Heart right ventricle (tissue), 16 donors: ENCODE results near the gene FGF21. TPM values are rescaled to one million over a fixed set of nuclear protein-coding genes. Genes with fewer than 3 reads are reported as not detected.

Source experiments
- ATAC-seq, 8 donors: fragments of 200-7000 bp; cut with Tn5 transposase; one replicate each; pipeline ENCODE4 v1.9.1; 2020; ENCODE audit warnings: mild to moderate bottlenecking in 8 of 8, moderate library complexity in 8 of 8, moderate number of reproducible peaks in 1 of 8
- DNase-seq, 2 donors: peaks; one replicate each; pipeline ENCODE4 v3.0.0-alpha.2; 2020
- H3K27ac ChIP-seq, 10 donors: fragments of 200-600 bp; sonication (generic) in 2 of 10; one replicate each; pipeline versions ENCODE4 v1.5.0 to v1.8.0; 2020 to 2022; ENCODE audit warnings: mild to moderate bottlenecking in 3 of 10
- H3K27me3 ChIP-seq, 7 donors: fragments of 200-600 bp; one replicate each; pipeline ENCODE4 v1.8.0; 2021 to 2022; ENCODE audit warnings: mild to moderate bottlenecking in 2 of 7
- H3K36me3 ChIP-seq, 9 donors: fragments of 200-600 bp; sonication (generic) in 1 of 9; one replicate each; pipeline versions ENCODE4 v1.5.0 to v1.8.0; 2020 to 2022; ENCODE audit warnings: mild to moderate bottlenecking in 2 of 9
- H3K4me1 ChIP-seq, 9 donors: fragments of 200-600 bp; sonication (generic) in 1 of 9; one replicate each; pipeline versions ENCODE4 v1.5.0 to v1.8.0; 2020 to 2022; ENCODE audit warnings: mild to moderate bottlenecking in 4 of 9
- H3K4me3 ChIP-seq, 10 donors: fragments of 200-600 bp; sonication (generic) in 2 of 10; one replicate each; pipeline versions ENCODE4 v1.5.0 to v1.8.0; 2020 to 2022; ENCODE audit warnings: mild to moderate bottlenecking in 7 of 10, moderate library complexity in 2 of 10
- H3K9me3 ChIP-seq, 11 donors: fragments of 200-600 bp in 10 of 11; sonication (generic) in 2 of 11; one replicate each; pipeline versions ENCODE4 v1.5.0 to v1.8.0; 2013 to 2022; ENCODE audit warnings: mild to moderate bottlenecking in 2 of 11, control low read depth in 1 of 11, moderate library complexity in 1 of 11
- WGBS, 2 donors: extraction: QIAGEN DNeasy Blood & Tissue Kit; methylation state at CpG; one replicate each; pipeline ENCODE4 v1.1.7; 2013; ENCODE audit warnings: inconsistent platforms in 1 of 2; 5-methylcytosine and 5-hydroxymethylcytosine counted together
- intact Hi-C, 10 donors: fragments of 100-400 bp; cut with DNase I; formaldehyde crosslinking; loops; one replicate each; pipeline versions ENCODE4 v1.11.1 to v1.14.2; 2022
- polyA plus RNA-seq, 2 donors: library from polyadenylated mRNA; stranded (reverse); fragments of 200-250 nt; gene quantifications; one replicate each; pipeline ENCODE4 v1.2.3, GENCODE V29; 2013
- total RNA-seq, 10 donors: library from RNA; stranded (reverse); fragmentation: NEBNext Ultra II Directional in 3 of 10; extraction: Animal tissue kit (Norgen Biotek cat#: 25700) in 3 of 10; gene quantifications; one replicate each; pipeline versions ENCODE4 v1.2.1 to v1.2.4, GENCODE V29; 2021 to 2023
- TF ChIP-seq, protein P1 (sequence below), 9 donors: fragments of 200-600 bp; sonication (generic) in 2 of 9; IDR thresholded peaks; one replicate each; pipeline versions ENCODE4 v1.5.0 to v1.8.0; 2021 to 2022; ENCODE audit warnings: antibody characterized with exemption in 9 of 9, mild to moderate bottlenecking in 5 of 9, moderate library complexity in 1 of 9
- donor health status: Arrhythmogenic right ventricular cardiomyopathy.
- donor health status: ischemic (EF 13 %, LVEDD 7.1; RV severe dilation, severe dysfunction).
- donor health status: healthy with polysubstance abuse.
- donor health status: DM: no; HTN: yes; CAD: no.
- donor health status: DM: no; HTN: no; CAD: no.
- donor health status: ischemic (EF 25% LVEDD 6.9; RV normal size, moderate dysfunction).
- donor health status: ischemic (EF 25% LVEDD 5.7; RV mildly dilated, moderate dysfunction).
- donor health status: healthy.
- donor health status: DM: yes; HTN: yes; CAD: no.
- donor health status: Ischemic cardiomyopathy.
- donor health status: ischemic (EF 35%, LVEDD 5.7; RV mildly dilated, moderate dysfunction).
- donor health status: nonischemic (EF 11% LVEDD 7.7; RV severe dilation, severe dysfunction).
- donor health status: DM: yes; HTN: yes; CAD: no.
- donor health status: PGD.
- donor health status: ischemic (EF 29% LVEDD 5.4; RV normal size, mild dysfunction).
- donor health status: nonischemic (EF 23%, LVEDD 6.1; RV moderate dilation, normal function).

Gene FGF21
- total and polyA plus RNA-seq, 12 donors = not detected

DNA sequence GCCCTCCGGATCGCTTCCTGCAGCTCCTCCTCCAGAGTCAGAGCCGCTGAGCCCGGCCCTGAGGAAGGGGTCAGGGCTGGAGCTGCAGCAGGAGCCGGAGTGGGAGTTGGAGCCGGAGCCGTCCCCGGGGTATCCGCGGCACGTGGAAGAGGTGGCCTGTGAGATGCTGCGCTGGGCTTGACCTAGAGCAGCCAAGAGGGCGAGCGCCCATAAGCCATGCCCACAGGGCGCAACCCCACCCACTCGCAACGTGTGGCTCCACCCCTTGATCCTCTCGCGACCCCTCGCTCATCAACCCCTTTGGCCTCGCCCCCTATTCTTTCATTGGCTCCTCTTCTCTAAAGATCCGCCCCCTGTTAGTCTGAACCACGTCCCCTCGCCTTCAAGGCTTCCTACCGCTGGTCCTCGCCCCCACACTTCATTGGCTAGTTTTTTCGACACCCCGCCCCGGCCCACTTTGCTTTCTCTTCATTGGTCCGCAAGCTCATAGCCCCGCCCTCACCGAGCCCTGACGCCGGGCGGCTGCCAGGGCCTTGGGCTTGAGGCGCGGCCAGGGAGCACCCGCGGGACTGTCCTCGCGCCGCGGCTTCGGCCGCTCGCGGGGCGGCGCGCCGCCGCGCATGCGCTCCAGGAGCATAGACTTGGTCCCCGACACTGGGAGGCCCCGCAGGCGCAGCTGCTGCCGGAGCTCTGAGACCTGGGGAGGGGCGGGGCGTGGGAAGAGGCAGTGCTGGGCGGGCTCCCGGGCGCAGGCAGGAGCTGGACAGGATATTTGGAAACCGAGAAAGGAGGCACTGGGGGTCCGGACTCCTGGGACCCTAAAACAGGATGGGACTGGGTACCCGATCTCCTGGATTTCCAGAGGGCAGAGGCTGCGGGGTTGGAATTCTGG, 41.2 kb upstream of the FGF21 start:
- Histone ChIP-seq H3K36me3 (no peaks in the 10 kb centered on the region), H3K9me3 (peaks cover 0 to 10% (median 0%) of the 10 kb centered on the region in 11 donors), H3K4me1 (peaks cover 15 to 59% (median 44%) of the 10 kb centered on the region in 9 donors), H3K27ac (peak overlapping the region; percentile 19 to 94 (median 87)), H3K4me3 (peak overlapping the region; percentile 47 to 86 (median 70)), H3K27me3 (no peaks in the 10 kb centered on the region)
- ATAC-seq = peak; percentile 90 to 94 (median 92)
- TF ChIP-seq, protein P1, sequence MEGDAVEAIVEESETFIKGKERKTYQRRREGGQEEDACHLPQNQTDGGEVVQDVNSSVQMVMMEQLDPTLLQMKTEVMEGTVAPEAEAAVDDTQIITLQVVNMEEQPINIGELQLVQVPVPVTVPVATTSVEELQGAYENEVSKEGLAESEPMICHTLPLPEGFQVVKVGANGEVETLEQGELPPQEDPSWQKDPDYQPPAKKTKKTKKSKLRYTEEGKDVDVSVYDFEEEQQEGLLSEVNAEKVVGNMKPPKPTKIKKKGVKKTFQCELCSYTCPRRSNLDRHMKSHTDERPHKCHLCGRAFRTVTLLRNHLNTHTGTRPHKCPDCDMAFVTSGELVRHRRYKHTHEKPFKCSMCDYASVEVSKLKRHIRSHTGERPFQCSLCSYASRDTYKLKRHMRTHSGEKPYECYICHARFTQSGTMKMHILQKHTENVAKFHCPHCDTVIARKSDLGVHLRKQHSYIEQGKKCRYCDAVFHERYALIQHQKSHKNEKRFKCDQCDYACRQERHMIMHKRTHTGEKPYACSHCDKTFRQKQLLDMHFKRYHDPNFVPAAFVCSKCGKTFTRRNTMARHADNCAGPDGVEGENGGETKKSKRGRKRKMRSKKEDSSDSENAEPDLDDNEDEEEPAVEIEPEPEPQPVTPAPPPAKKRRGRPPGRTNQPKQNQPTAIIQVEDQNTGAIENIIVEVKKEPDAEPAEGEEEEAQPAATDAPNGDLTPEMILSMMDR (IDR thresholded peaks at IDR 0.05) = peak in 2 of 9 donors; percentile 15 to 20
- intact Hi-C loops = loop anchor here in 6 of 10 donors (2.0 to 5.0 kb wide), 2 partner anchors 37 to 39 kb away; no protein-coding TSS in a partner anchor
- peak; percentile 99 for DNase-seq
- 1% methylated on average over 67 of the region's 67 CpGs for WGBS, 2 donors

DNA sequence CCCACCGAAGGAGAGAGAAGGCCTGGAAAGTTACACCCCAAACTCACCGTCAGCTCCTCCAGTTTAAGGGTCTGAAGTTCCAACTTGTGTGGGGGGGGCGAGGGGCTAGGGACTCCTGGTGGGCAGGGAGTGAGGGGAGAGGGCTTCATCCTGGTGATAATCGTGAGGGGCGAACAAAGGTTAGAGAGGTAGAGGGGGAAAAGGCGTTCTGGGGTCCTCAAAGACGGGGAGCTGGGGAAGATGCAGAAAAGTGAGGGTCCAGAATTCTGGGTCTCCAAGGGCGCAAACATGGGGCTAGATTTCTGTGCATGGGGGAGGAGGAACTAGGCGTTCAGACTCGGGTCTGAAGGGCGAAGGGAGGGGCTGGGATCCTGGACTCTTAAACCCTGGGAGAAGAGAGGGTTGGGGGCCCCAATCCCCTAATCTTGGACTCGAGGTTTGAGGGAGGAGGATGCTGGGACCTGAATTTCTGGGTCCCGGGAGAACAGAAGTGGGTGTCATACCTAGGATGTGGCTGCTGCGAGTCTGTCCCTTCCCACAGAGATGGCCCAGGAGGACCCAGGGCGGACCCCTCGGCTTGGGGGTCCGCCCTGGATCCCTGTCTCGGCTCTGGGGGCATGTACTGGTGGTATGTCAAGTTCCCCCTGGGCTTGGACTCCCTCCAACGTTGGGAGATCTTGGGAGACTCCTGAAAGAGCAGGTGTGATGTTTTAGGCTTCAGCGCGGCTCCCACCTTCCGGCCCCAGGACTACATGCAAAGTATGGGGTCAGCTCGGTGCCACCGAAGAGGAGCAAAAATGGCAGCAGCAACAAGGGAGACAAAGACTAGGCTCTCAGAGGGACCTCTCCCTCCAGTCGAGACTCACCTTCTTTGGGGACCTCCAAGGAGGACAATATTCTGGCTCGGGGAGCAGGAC, 40.3 kb upstream of the FGF21 start:
- H3K4me3 ChIP-seq = peak overlapping the region; percentile 29 to 86 (median 64)
- peaks cover 0 to under 1% (median 0%) of the 10 kb centered on the region in 9 donors for H3K36me3 ChIP-seq
- TF ChIP-seq, protein P1 (IDR thresholded peaks at IDR 0.05) = no peak
- 56 to 63% methylated on average over 26 of the region's 26 CpGs for WGBS, 2 donors
- no peaks in the 10 kb centered on the region for H3K27me3 ChIP-seq
- peak overlapping the region; percentile 19 to 94 (median 87) for H3K27ac ChIP-seq
- DNase-seq = peak in 1 of 2 donors; percentile 32
- intact Hi-C loops = loop anchor here in 6 of 10 donors (2.0 to 5.0 kb wide), 2 partner anchors 38 to 40 kb away; no protein-coding TSS in a partner anchor
- H3K9me3 ChIP-seq = peaks cover 0 to 10% (median 0%) of the 10 kb centered on the region in 11 donors
- ATAC-seq = no peak
- H3K4me1 ChIP-seq = peaks cover 23 to 68% (median 53%) of the 10 kb centered on the region in 9 donors

DNA sequence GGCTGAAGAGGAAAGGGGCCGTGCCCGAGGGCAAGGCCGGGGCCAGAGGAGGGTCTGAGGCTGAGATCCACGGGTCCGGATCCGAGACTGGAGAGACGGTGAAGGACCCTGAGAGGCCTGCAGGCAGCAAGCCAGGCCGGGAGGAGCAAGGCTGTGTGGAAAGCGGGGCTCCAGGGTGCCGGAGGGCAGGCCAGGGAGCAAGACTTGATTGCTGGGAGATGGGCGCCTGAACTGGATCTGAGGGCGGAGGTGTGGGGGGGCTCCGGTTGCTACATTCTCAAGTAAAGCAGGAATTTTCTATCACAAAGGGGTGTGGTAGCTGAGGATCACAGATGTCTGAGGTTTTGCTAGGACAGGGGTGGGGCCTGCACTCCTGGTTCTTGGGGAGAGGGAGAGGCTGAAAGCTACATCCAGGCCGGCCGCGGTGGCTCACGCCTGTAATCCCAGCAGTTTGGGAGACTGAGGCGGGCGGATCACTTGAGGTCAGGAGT, 39.6 kb upstream of the FGF21 start:
- WGBS, 2 donors = 61 to 65% methylated on average over 19 of the region's 19 CpGs
- Histone ChIP-seq H3K27ac (peak overlapping the region; percentile 4 to 94 (median 87)), H3K27me3 (no peaks in the 10 kb centered on the region), H3K36me3 (peaks cover 0 to 8% (median 0%) of the 10 kb centered on the region in 9 donors), H3K9me3 (peaks cover 0 to 9% (median 0%) of the 10 kb centered on the region in 11 donors), H3K4me1 (peaks cover 23 to 75% (median 57%) of the 10 kb centered on the region in 9 donors), H3K4me3 (peak overlapping the region in 8 of 10 donors; percentile 30 to 86 (median 70))
- DNase-seq (no peak), ATAC-seq (no peak)
- intact Hi-C loops = loop anchor here in 1 of 10 donors (2.0 kb wide), 1 partner anchor 41 kb away; no protein-coding TSS in a partner anchor
- TF ChIP-seq, protein P1 (IDR thresholded peaks at IDR 0.05) = no peak
